OCI-LY7 (cell line): ENCODE measurements around the gene LRRC10B. TPM values are rescaled to one million over a fixed set of nuclear protein-coding genes. Genes with fewer than 3 reads are reported as not detected.

Experiments used
- BruUV-seq: library from RNA; stranded (reverse); fragments of 400-500 nt; replicated peaks from 2 replicates; lab custom pipeline; 2021; lab: Mats Ljungman, UMichigan
- CTCF ChIA-PET: fragments of 300-600 bp; sonication (Branson Sonifier 250); formaldehyde crosslinking; loops from one replicate; lab custom pipeline; 2022; ENCODE audit warnings: antibody characterized with exemption; ENCODE audit not compliant: unreplicated experiment; lab: Charles Lee
- POLR2A ChIA-PET: fragments of 300-600 bp; sonication (Branson Sonifier 250); formaldehyde crosslinking; loops from one replicate; lab custom pipeline; 2022; ENCODE audit warnings: antibody characterized with exemption; lab: Charles Lee
- DNase-seq: peaks from one replicate; pipeline ENCODE4 v3.0.0-alpha.2; 2015; ENCODE audit warnings: low spot score
- H2AFZ ChIP-seq: fragments of 200-600 bp; sonication (generic), shearing (Covaris generic); 2 replicates; pipeline ENCODE4 v1.6.1; 2014; ENCODE audit warnings: mild to moderate bottlenecking, antibody characterized with exemption, low read length, moderate library complexity
- H3K27ac ChIP-seq: fragments of 200-600 bp; sonication (generic); 2 replicates; pipeline ENCODE4 v1.5.1; 2014; ENCODE audit warnings: mixed run types, low read depth, mild to moderate bottlenecking, moderate library complexity, low read length, inconsistent platforms; ENCODE audit not compliant: poor library complexity, severe bottlenecking
- H3K36me3 ChIP-seq: fragments of 200-600 bp; sonication (generic); 2 replicates; pipeline ENCODE4 v1.6.1; 2014; ENCODE audit warnings: mild to moderate bottlenecking, antibody characterized with exemption, low read length, moderate library complexity, mixed read lengths; ENCODE audit not compliant: insufficient read depth
- H3K4me1 ChIP-seq: fragments of 200-600 bp; sonication (generic); 2 replicates; pipeline ENCODE4 v1.5.1; 2014; ENCODE audit warnings: mild to moderate bottlenecking, low read length; ENCODE audit not compliant: insufficient read depth, poor library complexity, severe bottlenecking
- H3K4me2 ChIP-seq: fragments of 200-600 bp; sonication (generic); 2 replicates; pipeline ENCODE4 v1.6.1; 2014; ENCODE audit warnings: mild to moderate bottlenecking, low read length
- H3K4me3 ChIP-seq: fragments of 200-600 bp; sonication (generic); 2 replicates; pipeline ENCODE4 v1.5.1; 2014; ENCODE audit warnings: mild to moderate bottlenecking, low read depth, low read length; ENCODE audit not compliant: poor library complexity, severe bottlenecking
- H3K79me2 ChIP-seq: fragments of 200-600 bp; sonication (generic); 2 replicates; pipeline ENCODE4 v1.6.1; 2016; ENCODE audit warnings: low read depth, mild to moderate bottlenecking, low read length, moderate library complexity, mixed read lengths; ENCODE audit not compliant: insufficient read depth
- H3K9me2 ChIP-seq: fragments of 200-600 bp; sonication (generic); 2 replicates; pipeline ENCODE4 v1.6.1; 2016; ENCODE audit warnings: mild to moderate bottlenecking, low read length, mixed read lengths; ENCODE audit not compliant: insufficient read depth
- H3K9me3 ChIP-seq: fragments of 200-600 bp; sonication (generic); 2 replicates; pipeline ENCODE4 v1.6.1; 2014; ENCODE audit warnings: mild to moderate bottlenecking, mixed run types, low read length, mixed read lengths
- H4K20me1 ChIP-seq: fragments of 200-600 bp; sonication (generic); 2 replicates; pipeline ENCODE4 v1.6.1; 2014; ENCODE audit warnings: mild to moderate bottlenecking, antibody characterized with exemption, low read length, moderate library complexity, mixed read lengths; ENCODE audit not compliant: insufficient read depth
- EZH2phosphoT487 ChIP-seq: fragments of 200-600 bp; sonication (generic); IDR thresholded peaks from 2 replicates; pipeline ENCODE4 v1.6.1; 2018; ENCODE audit warnings: low read depth, borderline replicate concordance, mild to moderate bottlenecking, mixed run types, antibody characterized with exemption, low read length, moderate library complexity, mixed read lengths
- intact Hi-C: fragments of 100-400 bp; cut with micrococcal nuclease; formaldehyde crosslinking; loops from one replicate; pipeline ENCODE4 v1.10.0; 2022; ENCODE audit not compliant: unreplicated experiment
- total RNA-seq, 2 experiments: library from RNA; depleted of rRNA in 1 of 2; stranded (reverse); fragments of >200 nt in 1 of 2; shearing (Covaris generic) in 1 of 2; gene quantifications; 2 replicates each; pipeline ENCODE4 v1.2.3, GENCODE V29; 2014 to 2022
- TF ChIP-seq, protein P1 (sequence below): fragments of 200-600 bp; sonication (generic); conservative IDR thresholded peaks from 2 replicates; pipeline ENCODE4 v1.5.1; 2014; ENCODE audit warnings: mild to moderate bottlenecking, antibody characterized with exemption, low read length, moderate library complexity, mixed read lengths

Gene LRRC10B
- total RNA-seq, 2 experiments from 2014 or later: not detected

DNA sequence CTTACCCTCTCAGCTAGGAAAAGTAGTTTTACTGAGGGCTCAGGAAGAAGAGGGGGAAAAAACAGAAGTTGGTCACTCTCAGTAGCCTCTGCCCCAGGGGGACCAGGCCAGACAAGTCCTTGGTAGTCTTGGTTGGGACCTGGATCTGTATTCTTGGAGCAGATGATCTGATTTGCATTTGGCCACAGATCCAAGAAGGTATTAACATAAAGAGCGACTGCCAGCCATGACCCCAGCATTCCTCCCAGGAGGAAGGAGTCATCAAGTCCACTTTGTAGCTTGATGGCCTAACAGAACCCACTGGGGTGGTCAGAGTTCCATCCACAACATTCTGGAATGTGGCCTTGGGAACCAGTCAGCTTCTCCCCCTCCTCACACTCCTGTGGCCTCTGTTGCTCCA, 6.0 kb upstream of the LRRC10B start:
- no peak overlapping the region for H3K4me2 ChIP-seq
- no peak for TF ChIP-seq EZH2phosphoT487
- TF ChIP-seq, protein P1, sequence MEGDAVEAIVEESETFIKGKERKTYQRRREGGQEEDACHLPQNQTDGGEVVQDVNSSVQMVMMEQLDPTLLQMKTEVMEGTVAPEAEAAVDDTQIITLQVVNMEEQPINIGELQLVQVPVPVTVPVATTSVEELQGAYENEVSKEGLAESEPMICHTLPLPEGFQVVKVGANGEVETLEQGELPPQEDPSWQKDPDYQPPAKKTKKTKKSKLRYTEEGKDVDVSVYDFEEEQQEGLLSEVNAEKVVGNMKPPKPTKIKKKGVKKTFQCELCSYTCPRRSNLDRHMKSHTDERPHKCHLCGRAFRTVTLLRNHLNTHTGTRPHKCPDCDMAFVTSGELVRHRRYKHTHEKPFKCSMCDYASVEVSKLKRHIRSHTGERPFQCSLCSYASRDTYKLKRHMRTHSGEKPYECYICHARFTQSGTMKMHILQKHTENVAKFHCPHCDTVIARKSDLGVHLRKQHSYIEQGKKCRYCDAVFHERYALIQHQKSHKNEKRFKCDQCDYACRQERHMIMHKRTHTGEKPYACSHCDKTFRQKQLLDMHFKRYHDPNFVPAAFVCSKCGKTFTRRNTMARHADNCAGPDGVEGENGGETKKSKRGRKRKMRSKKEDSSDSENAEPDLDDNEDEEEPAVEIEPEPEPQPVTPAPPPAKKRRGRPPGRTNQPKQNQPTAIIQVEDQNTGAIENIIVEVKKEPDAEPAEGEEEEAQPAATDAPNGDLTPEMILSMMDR: no peak
- no peaks in the 10 kb centered on the region for H3K79me2 ChIP-seq
- intact Hi-C loops: no loop called here
- H4K20me1 ChIP-seq: no peaks in the 10 kb centered on the region
- H2AFZ ChIP-seq: no peak overlapping the region
- CTCF ChIA-PET: interaction anchor here (0.9 kb wide), 1 partner anchor 15 kb away, joined by 3 read pairs; no protein-coding TSS in a partner anchor
- POLR2A ChIA-PET: no interaction called here
- H3K4me1 ChIP-seq: no peaks in the 10 kb centered on the region
- H3K9me2 ChIP-seq: no peaks in the 10 kb centered on the region
- no peaks in the 10 kb centered on the region for H3K9me3 ChIP-seq
- no peak for DNase-seq
- H3K36me3 ChIP-seq: no peaks in the 10 kb centered on the region
- BruUV-seq: no TSS peak
- H3K4me3 ChIP-seq: no peak overlapping the region
- H3K27ac ChIP-seq: no peak overlapping the region

DNA sequence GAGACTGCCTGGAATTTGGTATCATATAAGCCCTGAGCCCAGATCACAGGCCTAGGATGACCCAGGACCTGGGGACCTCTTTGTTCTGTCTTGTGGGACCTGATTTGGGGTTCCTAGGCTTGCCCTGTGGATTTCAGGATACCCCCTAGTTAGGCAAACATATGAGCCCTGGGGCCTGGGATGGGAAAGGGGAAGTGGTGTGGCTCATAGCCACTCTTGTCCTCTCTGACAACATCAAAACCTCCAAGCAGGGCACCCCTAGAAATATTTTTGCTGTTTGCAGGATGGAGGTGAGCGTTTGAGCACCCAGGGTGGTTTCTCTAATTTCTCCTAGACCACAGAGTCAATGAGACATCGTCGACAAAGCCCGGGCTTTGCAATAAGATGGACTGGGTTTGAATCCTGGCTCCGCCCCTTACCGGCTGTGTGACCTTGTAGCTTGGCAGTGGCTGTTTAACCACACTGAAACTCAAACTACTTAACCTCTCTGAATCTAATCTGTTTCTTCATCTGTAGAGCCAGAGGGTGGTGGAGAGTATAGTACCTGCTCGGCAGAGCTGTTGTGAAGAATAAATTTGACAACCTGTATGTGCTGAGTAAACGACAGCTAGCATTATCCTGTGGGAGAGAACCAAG, 5.3 kb upstream of the LRRC10B start:
- CTCF ChIA-PET: interaction anchor here (0.7 kb wide), 1 partner anchor 11 kb away, joined by 3 read pairs; no protein-coding TSS in a partner anchor
- Histone ChIP-seq H3K27ac (no peak overlapping the region), H3K9me2 (no peaks in the 10 kb centered on the region), H3K4me2 (no peak overlapping the region), H2AFZ (no peak overlapping the region), H3K79me2 (no peaks in the 10 kb centered on the region), H4K20me1 (no peaks in the 10 kb centered on the region), H3K4me1 (no peaks in the 10 kb centered on the region), H3K4me3 (no peak overlapping the region), H3K36me3 (no peaks in the 10 kb centered on the region), H3K9me3 (no peaks in the 10 kb centered on the region)
- TF ChIP-seq, protein P1: no peak
- no peak for TF ChIP-seq EZH2phosphoT487
- no TSS peak for BruUV-seq
- no peak for DNase-seq
- intact Hi-C loops: no loop called here
- POLR2A ChIA-PET: no interaction called here

DNA sequence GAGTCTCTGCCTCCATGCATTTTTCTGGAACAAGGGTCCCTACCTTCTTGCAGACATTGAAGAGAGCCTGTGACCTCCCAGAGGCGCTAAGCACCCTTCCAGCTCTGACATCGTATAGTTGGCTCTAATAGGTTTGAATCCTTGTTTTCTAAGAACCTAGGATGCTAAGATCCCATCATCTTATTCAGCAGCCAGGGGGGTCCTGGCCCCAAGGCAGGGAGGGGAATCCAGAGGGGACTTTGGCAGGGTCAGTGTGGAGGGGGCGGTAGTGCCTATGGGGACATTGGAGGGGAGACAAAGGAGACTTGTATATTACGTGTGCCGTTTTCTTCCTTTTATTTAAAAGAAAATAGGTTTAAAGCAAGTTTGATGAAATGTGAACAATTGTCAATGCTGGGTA, 3.4 kb upstream of the LRRC10B start:
- BruUV-seq: no TSS peak
- H3K27ac ChIP-seq: no peak overlapping the region
- no peaks in the 10 kb centered on the region for H4K20me1 ChIP-seq
- ChIA-PET POLR2A (no interaction called here), CTCF (no interaction called here)
- TF ChIP-seq, protein P1: no peak
- TF ChIP-seq EZH2phosphoT487: no peak
- H3K4me3 ChIP-seq: no peak overlapping the region
- no peaks in the 10 kb centered on the region for H3K79me2 ChIP-seq
- no peak for DNase-seq
- no peaks in the 10 kb centered on the region for H3K36me3 ChIP-seq
- H3K4me2 ChIP-seq: no peak overlapping the region
- no peaks in the 10 kb centered on the region for H3K9me2 ChIP-seq
- no peaks in the 10 kb centered on the region for H3K4me1 ChIP-seq
- H3K9me3 ChIP-seq: no peaks in the 10 kb centered on the region
- intact Hi-C loops: no loop called here
- H2AFZ ChIP-seq: no peak overlapping the region
